CD4-positive, alpha-beta T cell treated with Interleukin-2 at 100 ng/mL for 4 hours (primary cell): ENCODE measurements around the gene SLC38A3.

Experiments
- DNase-seq: peaks from one replicate; pipeline ENCODE4 v3.0.0-alpha.2; 2020; ENCODE audit warnings: low spot score

Gene SLC38A3

DNA sequence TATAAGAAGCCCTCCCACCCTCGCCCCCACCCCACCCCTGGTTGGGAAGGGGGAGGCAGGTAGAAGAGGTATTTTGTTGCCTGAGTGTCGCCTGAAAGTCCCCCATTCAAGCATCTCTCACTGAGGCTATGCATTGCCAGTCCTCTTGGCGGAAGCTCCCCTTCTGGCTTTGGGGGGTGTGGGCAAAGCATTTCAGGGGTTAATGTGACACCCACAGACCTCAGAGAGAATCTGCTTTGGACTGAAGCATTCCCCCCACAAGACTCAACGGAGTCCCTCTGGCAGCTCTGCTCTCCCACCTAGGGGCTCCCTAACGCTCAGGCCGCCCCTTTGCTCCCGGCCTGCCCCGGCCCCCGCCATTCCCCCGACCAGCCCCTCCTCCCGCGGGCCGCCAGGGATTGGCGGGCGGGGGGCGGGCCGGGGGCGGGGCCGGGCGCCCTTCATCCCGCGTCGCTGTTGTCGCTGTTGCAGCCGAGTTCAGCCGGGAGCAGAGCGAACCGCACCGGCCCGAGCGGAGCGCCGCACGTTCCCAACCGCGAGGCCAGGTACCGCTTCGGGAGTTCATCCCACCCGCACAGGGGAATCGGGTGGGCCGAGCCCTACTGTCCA lies at the start of gene SLC38A3:
Gene SLC38A3 (plus strand): TSS at position 468 of the 609 bp plus-strand sequence. CDS start 8,929 bp downstream, outside the sequence.
- DNase-seq, result no peak

DNA sequence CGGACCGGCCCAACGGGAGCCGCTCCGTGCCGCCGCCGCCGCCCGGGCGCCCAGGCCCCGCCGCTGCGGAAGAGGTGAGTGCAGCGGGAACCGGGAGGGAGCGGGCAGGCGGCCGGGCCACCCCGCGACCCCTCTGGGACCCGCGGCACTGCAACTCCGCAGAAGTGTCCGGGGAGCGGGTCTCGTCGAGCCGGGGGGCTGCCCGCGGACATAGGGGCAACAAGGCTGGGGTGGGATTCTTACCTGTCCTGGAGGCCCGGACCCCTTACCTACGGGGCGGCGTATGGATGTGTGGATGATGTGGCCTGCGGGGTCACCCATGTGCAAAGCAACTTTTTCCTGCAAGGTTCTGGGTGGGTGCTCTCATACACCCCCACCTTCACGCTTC lies 49.6 kb upstream of the SLC38A3 start:
- DNase-seq, result no peak

DNA sequence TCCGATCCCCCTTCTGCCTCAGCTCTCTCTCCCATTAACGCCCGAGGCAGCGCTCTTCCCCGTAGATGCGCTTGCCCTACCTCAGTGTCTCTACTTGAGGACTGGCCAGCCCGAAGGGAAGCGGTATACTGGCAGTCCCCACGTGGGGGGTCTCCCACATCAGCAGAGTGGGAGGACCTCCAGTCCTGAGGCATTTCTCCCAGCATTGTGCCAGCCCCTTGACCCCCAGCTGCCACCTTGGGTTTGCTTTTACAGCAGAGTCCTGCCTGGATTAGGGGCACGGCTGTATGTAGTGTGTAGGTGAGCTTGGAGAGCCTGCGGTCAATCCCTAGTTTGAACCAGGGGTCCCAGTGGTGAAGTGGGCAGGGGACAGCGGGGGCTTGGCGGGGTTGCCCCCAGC lies 49.2 kb upstream of the SLC38A3 start:
- DNase-seq, result no peak

DNA sequence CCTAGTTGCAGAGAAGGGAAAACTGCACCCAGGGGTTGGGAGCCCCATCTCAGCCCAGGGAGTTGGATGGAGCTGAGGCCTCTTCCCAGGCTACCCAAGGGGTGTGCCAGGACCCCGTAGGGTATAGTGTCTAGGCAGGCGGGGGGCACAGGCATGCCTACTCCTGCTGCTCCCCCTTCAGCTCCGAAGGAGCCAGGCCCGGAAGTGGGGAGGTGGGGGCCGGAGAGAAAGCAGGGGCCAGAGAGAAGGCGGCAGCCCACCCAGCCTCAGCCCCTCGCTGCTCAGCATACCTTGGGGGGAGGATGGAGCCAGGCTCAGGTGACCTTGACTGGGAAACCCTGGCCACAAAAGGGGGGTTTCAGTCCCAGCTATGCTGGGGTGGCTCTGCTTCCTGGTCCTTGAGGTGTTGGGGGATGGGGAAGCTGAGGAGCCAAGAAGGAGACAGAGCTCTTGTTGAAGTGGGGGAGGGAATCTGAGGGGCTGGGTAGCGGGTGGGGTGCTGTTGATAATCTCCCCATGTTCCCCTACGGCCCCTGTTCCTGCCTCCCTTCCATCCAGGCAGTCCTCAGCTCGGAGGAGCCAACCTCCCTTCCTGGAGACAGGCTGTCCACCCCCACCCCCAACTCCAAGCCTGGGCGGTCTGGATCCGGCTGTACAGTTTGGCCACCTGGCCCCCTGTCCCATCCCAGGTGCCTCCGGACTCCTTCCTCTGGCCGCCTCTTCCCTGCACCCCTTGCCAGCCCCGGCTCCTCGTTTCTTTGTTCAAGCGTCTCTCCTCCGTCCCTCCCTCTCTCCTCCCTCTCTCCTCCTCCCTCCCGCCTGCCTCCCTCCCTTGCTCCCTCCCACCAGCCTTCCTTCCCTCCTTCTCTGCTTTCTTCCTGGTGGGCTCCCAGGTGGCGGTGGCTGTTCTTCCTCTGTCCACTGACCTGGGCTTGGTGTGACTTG lies 48.2 kb upstream of the SLC38A3 start:
- DNase-seq, result no peak

DNA sequence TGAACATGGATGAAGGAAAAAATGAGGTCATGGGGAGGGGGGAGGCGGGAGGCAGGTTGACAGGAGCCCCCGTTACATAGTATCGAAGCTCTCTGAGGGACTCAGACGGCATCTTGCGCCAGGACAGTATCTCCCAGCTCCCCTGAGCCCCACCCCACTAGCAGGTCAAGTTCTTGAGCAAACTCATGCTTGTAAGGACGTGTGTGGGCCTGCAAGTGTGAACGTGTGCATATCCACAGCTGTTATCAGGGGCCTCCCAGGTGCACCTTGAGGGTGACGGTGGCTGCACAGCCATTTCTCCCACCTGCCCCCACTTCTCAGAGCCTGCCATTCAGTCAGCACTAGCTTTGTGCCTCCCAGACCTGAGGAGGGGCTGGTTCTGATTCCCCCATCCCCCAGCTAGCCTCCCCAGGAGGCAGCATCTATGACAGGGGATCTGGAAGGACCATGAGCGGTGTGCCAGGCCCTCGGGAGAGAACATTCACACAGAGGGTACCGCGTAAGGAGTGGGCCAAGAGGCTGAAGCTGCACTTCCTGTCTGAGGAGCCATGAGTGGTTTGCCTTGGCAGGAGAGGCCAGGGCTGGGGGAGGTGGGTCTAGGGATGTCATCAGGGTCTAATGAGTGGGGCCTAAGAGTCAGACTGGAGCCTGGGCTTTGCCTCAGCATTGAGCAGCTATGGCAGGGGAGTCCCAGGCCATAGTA lies 47.1 kb upstream of the SLC38A3 start:
- no peak for DNase-seq

DNA sequence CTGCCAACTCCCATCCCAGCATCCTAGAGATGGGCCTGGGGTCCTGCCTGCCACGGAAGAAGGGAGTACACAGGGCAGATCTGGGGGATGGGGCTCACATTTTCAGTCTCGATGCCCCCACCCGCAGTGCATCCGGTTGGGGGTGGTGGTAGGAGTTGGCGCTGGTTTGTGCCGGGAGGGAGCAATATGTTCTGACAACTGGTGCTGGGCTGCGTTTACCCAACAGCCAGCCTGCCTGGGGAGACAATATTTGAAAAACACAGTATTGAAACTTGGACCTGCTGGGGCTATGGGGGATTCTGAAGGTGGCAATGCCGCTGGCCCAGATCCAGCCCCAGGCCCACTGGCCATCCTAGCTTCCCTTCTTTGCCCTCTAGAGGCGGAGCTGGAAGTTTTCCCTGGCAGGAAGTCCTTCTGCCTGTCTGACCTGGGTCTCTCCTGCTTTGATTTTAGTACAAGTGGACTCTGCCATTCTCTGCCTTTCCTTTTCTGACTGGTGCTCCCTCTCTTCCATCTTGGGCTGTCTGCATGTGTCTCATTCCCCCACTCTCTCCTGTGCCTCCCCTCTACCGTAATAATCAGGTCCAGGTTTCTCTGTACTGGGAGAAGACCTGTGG lies 46.4 kb upstream of the SLC38A3 start:
- DNase-seq, result no peak

DNA sequence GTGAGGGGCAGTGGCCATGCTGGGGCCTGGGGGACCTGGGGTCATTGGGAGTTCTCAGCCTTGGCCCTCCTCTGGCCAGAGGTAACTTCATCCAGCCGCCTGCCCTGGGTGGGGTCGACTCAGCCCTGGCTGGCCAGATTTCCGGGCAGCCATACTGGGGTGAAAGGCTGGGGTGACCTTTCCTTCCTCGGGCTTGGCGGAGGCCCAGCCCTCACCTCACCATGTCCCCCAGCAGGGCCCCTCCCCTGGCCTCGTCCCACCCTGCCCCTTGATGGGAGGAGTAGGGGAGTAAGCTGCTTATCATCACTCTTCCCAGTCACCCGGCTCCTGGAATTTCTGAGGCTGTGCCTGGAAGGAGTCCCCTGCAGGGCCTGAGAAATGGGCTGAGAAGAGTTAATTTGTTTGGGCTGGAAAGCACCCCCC lies 44.5 kb upstream of the SLC38A3 start:
- DNase-seq, result no peak

DNA sequence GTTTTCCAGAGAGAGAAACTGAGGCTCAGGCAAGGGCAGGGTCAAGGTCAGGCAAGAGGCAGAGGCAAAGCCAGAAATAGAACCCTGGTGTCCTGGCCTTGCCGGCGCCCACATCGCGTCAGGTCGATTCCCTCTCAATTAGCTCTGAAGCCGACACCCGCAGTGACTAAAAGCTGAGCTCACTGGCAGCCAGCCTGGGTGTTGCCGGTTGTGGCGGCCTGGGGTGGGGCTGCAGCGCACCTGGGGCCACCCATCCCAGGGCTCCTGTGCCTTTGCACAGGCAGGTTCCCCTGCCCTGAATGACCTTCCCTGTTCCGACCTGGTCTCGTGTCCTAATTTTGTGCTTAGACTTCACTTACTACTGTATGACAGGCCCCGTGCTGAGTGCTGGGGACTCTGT lies 43.8 kb upstream of the SLC38A3 start:
- no peak for DNase-seq

DNA sequence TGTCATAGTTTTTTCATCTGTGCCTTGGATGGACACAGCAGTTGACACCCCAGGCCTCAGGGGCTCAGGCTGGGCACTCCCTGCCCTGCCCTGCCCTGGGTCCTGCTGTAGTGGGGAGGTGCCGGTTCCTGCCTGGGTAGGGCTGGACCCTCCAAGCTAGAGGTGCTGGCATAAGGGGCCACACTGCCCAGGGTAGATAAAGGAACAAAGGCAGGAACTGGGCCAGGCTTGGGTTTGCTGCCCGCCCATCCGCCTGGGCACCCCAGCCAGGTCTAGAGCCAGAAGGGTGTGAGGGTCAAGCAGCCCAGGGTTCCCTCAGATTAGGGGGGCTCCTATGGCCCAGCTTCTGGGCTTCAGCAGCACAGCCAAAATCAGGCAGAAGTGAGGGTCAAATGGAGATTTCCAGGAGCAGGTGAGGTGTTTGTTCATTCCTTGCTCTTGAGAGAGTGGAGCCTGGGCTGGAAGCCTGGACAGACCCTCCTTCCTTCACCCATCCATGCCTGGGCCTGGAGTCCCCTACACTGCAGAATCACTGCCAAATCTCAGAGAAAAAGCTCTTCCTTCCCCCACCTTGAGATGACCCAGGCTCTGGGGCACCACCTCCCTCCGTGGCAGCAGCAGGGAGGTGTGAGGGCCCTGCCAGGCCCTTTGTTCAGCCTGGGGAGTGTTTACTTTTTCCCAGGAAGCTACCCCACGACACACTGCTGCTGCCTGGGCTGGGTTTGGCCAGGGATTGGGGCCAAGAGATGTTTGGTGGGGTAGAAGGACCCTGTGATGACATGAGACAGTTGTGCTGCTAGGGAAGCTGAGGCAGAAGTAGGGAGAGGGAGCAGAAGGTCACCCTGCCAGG lies 42.8 kb upstream of the SLC38A3 start:
- DNase-seq, result no peak

DNA sequence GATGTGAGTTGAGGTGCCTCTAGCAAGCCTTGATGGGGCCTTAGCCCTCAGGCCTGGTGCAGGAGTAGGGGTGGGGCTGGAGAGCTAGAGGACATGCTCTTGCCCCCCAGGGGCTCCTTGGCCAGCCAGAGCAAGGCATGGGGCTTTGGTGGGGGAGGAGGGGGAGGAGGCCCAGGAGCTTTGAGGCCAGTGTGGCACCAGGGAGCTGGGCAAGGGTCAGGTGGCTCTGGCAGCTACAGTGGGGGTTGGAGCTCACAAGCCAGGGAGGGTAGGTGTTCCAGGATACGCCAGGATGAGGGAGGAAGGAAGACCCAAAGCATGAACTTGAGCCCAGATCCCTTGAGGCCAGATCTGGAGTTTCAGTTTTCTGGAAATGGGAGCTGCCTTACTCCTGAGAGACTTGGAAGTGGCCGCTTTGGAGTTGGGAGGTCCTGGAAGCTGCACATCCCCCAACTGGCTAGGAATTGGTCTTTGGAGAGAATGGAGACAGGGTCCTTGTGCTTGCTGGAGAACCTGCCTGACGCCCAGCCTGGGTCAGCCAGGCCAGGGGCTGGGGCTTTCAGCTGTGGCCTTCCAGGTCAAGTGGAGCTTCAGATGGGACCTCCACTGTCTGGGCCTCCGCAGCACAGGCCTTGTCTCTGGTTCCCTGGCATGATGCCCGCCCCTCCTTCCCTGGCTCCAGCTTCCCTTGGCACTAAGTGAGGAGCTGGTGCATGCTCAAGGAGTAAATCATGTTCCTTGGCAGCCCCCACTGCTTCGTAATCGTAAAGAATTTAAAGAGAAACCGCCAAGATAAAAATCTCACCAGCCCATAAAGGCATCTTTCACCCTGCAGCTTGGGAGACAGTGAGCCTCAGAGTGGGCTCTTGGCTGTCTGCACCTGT lies 41.3 kb upstream of the SLC38A3 start:
- no peak for DNase-seq

DNA sequence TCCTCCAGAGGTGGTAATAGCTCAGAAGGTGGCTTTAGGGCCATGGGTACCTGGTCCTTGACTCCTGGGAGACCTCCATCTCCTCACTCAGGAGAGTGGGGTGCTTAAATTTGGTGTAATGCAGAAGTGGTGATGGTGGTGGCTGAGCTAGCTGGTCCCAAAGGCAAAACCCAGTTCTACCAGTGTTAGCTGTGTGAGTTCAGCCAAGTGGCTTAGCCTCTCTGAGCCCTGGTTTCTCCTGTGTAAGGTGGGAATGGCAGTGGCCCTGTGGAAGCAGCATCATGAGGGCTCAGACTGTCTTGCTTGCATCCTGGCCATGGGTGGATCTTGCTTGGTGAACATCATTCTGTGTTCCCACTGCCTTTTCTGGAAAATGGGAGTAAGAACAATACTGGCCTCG lies 40.6 kb upstream of the SLC38A3 start:
- no peak for DNase-seq

DNA sequence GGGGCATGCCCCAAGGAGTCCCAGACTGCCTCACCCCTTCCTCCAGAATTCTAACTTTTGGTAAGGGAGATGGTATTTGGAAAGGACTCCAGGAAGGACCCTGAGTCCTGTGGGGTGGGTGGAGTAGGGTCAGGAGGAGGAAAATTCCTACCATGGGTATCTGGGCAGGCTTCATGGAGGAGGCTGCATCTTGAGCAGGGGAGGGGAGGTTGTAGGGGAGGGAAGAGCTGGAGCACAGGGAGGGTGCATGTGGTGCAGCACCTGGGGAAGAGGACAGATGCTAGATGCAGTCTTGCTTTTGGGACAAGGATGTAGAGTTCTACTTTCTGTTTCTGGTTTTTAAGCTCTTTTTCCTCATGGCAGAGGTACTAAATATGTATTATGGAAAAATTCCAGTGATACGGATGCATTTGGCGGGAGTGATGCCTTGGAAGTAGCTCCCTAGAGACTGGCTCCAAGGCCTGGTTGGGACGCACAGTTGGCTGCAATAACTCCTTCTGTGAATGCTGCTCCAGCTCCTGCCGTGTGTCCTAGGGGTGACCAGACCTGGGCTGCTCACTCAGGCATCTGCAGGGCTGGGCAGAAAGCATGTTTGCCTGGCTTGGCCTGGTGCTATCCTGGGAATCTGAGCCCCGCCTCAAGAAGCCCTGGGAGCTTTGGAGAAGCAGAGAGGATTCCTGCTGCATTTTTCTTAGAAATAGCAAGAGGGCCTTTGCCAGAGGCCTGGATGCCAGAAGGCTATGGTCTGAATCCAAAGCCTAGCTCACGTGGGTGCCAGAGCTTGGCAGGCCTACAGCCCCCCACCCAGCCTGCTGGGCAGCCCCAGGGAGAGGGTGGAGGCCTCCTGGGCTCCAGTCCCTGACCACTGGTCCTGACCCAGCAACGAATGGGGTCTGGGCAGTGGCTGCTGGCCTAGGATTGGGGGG lies 39.8 kb upstream of the SLC38A3 start:
- no peak for DNase-seq

DNA sequence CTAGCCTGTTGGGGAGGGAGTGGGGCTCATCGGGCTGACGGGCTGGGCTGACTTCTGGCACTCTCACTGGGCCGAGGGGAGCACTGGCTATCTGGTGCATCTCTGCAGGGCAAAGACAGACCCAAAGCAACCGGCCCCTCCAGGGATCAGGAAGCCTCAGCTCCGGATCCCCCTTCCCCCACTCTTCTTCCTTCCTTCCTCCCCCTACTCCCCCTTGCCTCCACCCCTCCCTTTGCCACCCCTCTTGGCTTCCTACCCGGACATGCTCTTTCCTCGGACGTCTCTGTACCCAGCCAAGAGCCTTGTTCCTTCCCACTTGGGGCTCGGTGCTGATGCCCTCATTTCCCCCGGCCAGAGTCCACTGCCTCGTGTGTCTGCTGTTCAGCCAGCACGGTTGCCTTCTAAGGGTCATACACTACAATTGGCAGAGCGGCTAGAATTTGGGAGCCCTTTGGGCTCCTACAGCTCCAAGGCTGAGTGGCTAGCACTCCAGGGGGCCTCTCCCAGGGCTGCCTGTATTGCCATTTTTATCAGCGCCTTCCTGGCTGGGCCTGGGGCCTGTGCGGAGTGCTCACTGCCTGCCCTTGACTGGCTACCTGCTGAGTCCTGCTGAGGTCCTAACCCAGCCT lies 39.0 kb upstream of the SLC38A3 start:
- DNase-seq, result no peak

DNA sequence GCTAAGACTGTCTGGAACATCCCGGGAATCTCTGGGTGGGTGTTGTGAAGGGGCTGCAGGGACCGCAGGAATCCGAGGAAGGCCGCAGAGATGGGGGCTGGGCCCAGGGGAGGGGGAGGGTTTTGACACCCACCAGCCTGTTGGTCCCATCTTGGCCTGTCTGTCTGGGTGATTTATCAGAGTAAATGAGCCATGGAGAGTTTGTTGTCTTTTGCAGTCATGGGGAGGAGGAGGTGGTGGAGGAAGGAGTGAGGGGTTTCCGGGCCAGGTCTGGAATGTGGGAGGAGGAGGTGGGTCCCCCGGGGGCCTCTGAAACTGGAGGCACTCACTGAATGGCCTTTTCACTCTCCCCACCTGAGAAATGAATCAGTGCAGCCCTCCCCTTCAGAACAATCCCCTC lies 38.5 kb upstream of the SLC38A3 start:
- DNase-seq, result no peak

DNA sequence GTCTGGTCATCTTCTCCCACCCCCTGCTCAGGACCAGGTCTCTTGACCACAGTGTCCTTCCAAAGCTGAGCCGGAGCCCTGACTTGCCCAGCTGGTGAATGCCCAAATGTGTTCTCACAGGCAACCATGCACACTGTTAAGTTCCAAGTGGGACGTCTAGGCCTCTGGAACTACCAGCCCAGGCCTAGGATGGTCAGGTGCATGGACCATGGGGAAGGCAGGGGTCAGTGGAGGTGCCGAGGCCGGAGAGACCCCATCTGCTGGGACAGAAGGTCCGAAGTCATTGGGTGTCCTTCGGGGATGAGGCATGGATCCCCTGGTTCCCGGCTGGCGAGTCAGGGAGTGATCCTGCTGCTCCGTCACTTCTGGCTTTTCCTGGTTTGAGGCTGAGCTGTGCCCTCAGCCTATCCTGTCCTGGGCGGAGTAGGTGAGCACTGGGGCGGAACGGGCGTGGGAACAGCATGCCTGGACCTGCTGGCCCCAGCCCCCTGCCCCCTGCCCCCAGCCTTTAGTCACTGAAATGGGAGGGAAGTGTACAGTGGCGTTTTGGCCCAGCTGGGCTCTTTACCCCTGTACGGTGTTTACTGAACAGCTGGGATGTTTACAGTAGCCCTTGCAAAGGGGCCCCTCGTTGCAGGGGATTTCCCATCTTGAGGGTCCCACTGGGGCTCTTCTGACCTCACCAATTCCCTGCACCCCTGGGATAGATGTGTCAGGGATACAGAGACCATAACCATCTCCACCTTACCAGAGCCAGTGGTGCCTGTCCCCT lies 37.8 kb upstream of the SLC38A3 start:
- no peak for DNase-seq

DNA sequence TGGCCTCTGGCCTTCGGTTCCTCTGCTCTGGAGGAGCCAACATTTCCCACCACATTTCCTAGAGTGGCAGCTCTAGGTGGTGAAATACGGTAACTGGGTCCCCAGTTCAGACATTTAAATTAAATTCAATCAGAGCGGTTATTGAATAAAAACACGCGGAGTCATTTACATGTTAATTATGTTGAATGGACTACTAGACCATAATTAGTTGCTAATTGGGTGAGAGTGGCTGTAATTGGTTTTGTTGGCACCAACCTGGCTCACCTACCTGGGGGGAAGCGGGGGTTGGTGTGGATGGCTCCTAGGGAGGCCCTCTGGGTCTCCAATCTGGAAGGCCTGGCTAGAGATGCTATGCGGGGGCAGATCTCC lies 37.2 kb upstream of the SLC38A3 start:
- no peak for DNase-seq

DNA sequence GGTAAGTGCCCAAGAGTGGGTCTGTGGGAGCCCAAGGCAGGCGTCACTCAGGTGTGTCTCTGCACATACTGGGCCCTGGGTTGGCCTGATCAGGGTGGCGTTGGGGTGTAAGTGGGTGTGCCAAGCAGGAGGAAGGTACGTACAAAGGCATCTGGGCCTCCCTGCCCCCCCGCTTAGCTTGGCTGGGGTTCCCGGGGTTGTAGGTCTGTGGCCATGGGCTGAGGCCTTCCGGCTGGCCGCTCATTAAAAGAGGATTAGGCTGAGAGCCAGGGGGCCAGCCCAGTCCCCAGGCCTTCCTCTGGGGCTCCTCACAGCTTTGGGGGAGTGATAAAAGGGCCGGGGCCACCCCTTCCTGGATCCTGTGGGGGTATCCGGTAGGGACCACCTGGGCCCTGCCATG lies 36.7 kb upstream of the SLC38A3 start:
- no peak for DNase-seq

DNA sequence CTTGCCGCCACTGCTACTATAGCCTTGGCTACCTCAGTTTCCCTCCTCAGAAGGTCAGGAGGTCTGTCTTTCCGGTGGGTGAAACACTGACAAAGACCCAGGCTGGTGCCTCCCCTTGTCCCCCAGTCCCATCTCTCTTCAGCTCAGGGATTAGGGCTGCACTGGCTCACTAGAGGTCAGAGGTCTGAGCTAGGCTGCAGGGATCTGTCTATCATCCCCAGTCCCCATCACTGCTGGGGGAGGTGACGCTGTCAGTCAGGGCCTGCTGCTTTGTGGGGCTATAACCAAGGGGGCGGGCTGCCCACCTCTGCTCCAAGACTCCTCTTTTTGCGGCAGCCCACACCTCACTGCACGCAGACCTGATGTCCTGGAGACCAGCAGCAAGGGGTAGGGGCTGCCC lies 36.3 kb upstream of the SLC38A3 start:
- no peak for DNase-seq
